Smooth muscle cell of the brain vasculature (primary cell): ENCODE results near the gene ANAPC13.
A peak's percentile ranks its signal among the peaks of the same experiment; 100 is the strongest.

ENCODE experiments used
- DNase-seq: peaks from one replicate; pipeline ENCODE4 v3.0.0-alpha.2; 2012; ENCODE audit warnings: low read depth, low spot score

The ANAPC13 gene, protein sequence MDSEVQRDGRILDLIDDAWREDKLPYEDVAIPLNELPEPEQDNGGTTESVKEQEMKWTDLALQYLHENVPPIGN

DNA sequence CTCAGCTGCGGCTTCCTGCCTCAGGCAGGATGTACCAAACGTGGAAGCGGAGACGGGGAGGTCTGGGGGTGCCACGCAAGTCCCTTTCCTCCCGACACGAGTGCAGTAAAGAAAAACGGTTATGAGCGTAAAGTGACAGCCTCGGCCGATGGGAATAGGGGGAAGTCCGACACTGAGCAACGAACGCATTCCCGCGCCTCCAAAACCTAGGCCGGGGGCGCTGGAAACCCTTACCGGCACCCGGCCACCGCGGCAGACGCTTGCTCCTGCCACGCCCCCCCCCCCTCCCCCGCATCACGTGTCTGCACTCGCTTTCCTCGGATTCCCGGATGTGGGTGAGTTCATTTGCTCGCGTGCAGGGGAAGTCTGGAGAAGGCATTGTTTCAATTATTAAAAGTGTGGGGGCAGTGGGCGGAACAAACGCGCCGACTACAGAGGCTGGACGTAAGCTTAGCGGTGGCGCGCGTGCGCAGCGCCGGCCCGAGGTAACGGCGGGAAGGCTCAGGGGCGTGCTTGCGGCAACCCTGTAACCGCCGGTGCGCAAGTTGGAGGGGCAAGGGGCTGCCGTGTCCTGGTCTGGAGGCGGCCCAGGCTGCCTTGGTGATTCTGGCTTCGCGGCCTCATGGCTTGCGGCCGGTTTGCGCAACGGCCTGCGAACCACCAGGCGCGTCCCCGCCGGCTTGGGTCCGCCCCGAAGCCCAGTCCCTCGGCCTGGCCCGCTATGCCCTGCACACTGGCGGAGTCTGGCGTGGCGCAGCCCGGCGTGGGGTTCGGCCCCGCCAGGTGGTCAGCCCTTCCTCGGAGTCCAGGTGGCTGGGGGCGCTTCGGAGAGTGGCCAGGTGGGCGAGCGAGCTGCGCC lies at the start of gene ANAPC13, which contains the start of gene CEP63:
Gene ANAPC13 (minus strand): TSS at position 268 of the 859 bp plus-strand sequence. CDS start 3,081 bp downstream, outside the sequence.
Gene CEP63 (plus strand): TSS at position 340 of the 859 bp plus-strand sequence. CDS start 9,264 bp downstream, outside the sequence.
- DNase-seq, result peak; percentile 100

DNA sequence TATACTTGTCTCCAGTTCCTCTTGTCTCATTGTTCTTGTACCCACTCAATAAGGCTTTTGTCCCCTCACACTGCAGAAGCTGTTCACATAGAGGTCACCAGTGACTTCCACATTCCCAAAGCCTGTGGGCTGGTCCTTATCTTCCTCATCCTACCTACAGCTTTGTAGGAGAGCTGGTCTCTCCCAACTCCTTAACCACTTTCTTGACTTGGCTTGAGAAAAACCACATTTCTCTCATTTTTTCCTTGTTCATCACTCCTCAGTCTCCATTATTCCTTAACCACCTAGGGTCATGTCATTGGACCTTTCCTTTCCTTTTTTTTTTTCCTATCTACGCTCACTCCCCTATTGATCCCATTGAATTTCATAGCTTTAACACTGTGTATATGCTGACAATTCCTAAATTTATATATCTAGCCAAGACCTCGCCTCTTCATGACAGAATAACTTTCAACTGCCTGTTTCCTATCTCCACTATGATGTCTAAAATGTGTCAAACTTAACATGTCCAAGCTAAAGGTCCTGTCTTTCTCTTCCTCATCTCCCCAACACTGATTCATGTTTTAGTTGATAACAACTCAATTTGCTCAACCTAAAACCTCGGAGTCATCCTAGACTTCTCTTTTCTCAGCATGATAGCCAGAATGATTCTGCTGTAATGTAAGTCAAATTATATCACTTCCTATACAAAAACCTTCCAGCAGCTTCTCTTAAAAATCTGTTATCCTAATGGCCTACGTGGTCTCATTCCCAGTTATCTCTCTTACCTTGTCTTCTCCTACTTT lies 49.6 kb upstream of the ANAPC13 start:
- DNase-seq, result no peak

DNA sequence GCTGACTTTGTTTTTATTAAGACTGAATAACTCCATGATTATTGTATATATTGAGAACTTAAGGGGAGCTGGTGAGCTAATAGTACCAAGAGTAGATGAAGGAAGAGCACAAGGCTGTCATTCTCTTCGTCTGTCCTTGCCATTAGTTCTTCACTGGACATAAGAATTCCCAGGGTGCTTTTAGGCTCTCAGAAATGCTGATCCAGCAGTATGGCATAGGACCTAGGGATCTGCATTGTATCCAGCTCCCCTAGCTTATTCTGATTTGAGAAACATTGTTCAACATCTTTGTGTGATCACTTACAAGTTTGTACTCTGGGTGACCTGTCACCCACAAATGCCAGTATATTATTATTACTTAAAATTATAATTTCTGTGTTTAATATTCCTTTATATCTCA lies 47.7 kb upstream of the ANAPC13 start:
- no peak for DNase-seq

DNA sequence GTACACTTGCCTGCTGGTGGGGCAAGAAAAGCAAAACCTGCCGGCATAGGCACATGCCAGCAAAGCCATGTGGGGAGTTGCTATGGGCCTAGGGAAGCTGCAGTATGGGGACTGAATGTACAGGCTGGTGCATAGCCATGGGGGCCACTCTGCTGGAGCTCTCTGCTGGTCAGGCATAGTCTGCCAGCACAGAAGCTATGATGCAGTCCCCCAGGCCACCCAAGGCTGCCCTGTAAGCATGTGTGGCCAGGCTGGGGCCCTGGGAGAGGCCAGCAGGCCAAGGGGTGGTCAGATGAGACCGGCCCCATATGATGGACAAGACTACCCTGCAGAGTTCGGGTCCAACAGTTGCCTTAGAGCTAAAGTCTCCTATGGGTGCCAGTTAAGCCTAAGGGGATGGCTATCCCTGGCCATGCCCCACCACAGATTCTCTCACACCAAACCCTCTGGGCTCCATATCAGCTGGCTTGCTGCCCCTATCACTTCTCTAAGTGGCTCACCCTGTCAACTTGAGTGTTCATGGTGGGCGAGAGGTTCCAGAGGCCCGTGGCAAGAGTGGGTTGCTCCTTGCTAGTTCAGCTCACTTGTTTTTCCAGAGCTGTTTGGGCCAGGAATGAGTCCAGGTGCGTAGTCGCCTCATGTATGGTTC lies 41.9 kb upstream of the ANAPC13 start:
- no peak for DNase-seq

DNA sequence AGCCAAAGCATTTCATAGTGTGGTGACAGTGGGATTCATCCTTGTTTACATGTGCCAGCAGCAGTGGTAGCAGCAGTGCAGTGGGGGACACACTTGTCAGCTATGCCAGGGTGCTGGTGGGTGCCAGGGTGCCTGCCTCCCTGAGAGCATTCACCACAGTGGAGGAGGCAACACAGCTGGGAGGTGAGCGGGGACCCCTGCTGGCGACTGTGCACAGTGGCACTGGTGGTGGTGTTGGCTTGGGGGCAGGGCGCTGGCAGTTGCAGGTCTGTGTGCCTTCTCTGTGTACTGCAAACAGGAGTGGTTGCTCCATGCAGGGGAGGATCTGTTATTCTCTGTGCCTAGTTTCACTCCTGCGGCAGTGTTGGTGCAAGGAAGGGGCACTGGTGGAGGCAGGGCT lies 41.3 kb upstream of the ANAPC13 start:
- DNase-seq, result no peak

DNA sequence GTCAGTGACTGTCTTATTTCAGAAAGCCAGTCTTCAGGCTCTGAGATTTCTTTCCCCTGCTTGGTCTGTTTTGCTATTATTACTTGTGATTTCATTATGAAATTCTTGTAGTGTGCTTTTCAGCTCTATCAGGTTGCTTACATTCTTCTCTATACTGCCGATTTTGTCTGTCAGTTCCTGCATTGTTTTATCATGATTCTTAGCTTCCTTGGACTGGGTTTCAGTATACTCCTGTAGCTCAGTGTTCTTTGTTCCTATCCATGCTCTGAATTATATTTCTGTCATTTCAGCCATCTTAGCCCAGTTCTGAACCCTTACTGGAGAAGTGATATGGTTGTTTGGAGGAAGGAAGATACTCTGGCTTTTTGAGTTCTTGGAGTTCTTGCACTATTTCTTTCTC lies 40.5 kb upstream of the ANAPC13 start:
- DNase-seq, result no peak

DNA sequence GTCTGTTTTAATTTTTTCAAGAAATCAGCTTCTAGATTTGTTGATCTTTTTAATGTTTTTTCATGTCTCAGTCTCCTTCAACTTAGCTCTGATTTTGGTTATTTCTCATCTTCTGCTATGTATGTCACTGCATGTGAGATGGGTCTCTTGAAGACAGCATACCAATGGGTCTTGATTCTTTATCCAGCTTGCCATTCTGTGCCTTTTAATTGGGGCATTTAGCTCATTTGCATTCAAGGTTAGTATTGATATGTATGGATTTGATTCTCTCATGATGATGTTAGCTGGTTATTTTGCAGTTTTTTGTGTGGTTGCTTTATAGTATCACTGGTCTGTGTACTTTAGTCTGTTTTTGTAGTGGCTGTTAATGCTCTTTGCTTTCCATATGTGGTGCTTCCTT lies 39.5 kb upstream of the ANAPC13 start:
- DNase-seq, result no peak

DNA sequence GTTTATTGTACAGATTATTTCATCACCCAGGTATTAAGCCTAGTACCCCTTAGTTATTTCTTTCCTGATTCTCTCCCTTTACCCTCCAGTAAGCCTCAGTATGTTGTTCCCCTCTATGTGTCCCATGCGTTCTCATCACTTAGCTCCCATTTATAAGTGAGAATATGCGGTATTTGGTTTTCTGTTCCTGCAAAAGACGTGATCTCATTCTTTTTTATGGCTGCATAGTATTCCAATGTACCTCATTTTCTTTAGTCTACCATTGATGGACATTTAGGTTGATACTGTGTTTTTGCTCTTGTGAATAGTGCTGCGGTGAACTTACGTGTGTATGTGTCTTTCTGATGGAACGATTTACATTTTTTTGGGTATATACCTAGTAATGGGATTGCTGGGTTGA lies 36.8 kb upstream of the ANAPC13 start:
- no peak for DNase-seq

DNA sequence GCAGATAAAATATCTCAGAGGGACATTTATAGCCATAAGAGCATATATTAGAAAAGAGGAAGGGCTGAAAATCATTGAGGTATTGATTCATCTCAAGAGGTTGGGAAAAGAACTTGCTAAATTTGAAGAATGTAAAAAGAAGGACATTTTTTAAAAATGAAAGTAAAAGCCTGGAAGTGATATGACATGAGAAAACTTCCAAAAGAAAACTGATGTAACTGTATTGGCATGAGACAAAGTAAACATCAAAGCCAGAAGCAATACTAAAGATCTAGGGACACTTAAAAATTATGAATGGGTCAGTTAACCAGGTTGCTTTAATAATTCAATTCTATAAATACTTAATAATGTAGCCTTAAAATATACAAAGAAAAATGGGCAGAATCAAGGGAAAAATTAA lies 32.0 kb upstream of the ANAPC13 start:
- DNase-seq, result no peak

DNA sequence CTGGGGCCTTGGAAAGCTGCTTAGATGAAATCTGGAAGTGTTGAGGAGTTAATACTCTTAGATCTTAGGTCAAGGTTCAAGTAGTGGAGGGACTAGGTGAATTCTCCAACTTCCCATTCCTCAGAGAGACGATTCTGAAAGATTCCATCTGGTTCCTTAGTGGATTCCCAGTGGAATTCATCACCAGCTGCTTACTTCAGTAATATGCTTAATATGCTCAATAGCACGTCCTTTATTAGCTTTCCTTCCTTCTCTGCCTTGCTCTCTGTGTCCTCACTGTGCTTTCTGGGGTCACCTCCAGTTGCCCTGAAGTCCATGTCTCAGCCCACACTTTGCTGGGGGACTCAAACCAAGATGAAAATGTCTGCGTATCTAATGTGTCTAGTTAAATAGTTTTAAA lies 31.1 kb upstream of the ANAPC13 start:
- DNase-seq, result no peak

DNA sequence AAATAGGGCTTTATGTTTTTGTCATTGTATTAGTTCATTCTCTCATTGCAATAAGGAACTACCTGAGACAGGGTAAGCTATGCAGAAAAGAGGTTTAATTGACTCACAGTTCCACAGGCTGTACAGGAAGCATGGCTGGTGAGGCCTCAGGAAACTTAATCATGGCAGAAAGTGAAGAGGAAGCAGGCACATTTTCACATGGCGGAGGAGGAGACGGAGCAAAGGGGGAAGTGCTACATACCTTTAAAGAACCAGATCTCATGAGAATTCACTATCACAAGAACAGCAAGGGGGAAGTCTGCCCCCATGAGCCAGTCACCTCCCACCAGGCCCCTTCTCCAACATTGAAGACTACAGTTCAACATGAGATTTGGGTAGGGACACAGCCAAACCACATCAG lies 25.7 kb upstream of the ANAPC13 start:
- no peak for DNase-seq

DNA sequence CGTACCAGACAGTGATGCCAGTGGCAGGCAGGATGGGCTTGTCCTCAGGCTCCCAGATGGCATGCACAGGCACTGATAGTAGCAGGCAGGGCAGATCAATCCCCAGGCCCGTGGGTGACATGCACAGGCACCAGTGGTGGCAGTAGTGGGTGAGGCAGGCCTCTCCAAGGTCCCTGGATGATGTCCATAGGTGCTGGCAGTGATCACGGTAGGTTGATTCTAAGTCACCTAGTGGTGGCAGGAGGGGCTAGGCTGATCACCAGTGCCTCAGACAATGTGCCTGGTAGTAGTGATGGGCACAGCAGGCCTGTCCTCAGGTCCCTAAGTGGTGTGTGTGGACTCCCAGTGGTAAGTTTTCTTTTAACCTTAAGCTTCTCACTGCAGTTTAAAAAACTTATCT lies 19.7 kb upstream of the ANAPC13 start:
- no peak for DNase-seq

DNA sequence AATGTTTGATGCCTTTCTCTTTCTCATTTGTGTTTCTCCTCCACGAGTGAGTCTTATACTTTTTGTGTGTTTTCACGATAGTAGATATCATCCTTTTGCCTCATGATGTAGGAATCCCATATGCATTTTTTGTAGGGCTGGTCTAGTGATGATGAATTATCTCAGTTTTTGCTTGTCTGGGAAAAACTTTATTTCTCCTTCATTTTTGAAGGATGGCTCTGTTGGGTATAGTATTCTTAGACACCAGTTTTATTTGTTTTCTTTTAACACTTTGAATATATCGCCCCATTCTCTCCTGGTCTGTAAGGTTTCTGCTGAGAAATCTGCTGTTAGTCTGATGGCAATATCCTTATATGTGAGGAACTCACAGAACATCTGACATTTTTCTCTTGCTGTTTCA lies 18.3 kb upstream of the ANAPC13 start:
- no peak for DNase-seq

DNA sequence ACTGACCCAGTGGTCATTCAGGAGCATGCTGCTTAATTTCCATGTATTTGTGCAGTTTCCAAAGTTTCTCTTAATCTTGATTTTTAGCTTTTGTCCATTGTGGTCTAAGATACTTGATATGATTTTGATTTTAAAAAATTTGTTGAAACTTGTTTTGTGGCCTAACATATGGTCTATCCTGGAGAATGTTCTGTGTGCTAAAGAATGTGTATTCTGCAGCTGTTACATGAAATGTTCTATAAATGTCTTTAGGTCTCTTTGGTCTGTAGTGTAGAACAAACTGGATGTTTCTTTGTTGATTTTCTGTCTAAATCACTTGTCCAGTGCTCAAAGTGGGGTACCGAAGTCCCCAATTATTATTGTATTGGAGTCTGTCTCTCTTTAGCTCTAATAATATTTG lies 17.5 kb upstream of the ANAPC13 start:
- DNase-seq, result no peak

DNA sequence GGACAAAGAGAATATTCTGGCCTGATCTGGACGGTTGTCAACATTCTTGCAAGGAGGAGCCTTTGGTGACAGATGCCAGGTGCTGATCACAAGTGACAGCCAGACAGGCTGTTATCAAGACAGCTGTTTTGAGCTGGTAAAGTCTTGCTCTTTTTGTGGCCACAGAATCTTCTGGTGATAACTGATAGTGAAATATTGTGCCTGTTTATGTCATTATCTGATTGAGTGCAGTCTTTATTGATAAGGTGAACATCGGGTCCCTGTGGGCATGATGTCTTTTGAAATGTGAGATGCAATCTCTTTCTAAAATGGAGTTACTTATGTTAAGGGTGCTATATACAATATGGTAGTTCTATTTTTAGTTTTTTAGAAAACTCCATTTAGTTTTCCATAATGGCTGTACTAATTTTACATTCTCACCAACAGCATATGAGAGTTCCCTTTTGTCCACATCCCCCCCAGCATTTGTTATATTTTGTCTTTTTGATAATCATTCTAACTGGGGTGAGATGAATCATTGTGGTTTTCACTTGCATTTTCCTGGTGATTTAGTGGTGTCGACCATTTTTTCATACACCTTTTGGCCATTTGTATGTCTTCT lies 10.8 kb upstream of the ANAPC13 start:
- no peak for DNase-seq

DNA sequence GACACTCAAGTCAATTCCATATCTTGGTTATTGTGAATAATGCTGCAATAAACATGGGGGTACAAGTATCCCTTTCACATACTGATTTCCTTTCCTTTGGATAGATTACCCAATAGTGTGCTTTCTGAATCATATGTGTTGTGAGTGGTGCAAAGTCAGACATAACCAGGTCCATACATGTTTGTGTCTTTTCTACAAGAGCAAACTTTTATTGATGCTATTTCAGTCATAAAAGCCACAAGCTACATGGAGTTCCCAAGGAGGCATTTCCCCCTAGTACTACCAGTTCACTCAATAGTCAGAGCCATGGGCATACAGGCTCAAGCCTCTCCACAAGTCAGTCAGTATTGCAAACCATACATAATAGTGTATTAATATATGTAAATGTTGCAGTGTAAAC lies 10.2 kb upstream of the ANAPC13 start:
- DNase-seq, result no peak

DNA sequence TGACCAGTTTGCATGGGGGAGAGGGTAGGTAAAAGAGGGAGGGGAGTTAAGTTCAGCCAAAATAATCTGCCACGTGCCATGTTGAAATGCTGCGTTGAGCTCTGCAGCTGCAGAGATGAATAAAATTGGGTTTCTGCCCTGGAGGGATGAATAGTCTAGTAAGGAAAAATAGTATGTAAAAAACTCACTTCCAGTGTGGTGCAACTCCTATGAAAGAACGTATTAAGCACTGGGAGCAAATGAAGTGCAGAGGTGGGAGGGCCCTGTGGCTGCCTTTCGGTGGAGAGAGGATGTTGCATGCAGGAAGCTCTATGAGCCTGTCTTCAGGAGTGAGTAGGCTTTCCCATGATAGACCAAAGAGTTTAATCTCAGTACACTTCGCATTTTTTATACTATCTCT lies 8.7 kb upstream of the ANAPC13 start:
- no peak for DNase-seq

DNA sequence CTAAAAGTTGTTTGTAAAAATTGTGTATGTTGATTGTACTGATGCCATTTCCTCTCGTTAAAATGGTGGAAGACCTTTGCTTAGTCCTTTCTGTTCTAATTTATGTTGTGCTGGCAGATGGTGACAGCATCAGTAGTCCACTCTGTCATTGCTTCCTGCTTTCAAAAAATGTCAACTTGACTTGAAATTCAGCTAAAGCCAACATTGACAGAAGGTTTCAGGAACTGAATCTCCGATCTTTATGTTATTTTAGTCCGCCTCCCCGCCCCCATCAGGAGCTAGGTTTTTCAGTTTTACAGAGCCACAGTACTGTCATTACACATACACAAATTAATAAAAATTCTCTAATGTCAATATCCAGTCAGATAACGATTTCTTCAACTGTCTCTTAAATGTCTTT lies 1.6 kb upstream of the ANAPC13 start:
- no peak for DNase-seq

DNA sequence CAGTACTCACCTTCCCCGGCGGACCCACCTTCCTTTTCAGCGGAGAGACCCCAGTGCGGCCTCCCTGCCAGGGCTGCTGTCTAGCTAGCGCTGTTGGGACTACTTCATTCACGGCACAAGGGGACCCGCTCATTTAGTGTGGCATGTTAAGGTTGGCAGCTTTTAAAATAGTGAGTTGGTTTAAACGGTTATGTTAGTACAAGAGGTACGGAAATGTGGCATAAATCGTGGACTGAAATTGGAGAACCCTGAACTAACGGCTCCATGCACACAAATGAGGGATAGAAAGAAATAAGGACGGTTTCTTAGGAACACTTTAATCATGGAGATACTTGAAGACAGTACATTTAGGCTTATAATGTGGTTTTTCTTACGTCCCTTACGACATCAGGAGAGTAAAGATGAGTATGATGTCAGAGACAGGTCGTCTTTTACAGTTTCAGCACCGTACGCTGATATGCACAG lies 824 bp upstream of the ANAPC13 start:
- no peak for DNase-seq

DNA sequence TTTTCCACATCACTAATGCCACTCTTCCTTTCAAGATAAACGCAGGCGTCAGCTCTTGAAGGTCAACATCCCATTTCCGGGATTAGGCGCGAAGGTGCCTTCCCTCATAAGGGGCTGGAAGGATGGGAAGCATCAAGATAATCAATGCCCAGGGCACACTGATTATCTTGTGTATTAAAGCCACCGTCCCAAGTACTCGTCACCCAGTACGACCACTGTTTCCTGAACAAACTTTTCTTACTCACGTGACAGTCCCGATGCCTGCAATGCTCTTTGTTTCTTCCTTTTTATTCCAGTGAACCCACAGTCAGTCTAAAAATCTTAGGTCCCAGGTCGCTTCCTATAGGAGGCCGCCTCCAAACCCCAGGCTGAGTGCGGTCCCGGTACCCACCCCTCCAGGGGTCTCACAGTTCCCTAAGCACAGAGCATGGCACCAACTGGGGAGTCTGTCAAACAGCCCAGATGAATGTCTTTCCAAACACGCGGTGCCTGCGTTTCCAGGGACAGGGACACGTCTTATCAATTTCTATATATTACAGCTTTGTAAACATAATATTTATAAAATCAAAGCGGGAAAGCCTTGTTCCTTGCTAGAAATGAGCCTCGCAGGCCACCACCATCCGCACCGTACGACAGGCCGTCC lies 589 bp downstream of the ANAPC13 start:
- DNase-seq, result no peak
